ENCODE measurements around the gene DOCK4.

The DOCK4 gene

DNA sequence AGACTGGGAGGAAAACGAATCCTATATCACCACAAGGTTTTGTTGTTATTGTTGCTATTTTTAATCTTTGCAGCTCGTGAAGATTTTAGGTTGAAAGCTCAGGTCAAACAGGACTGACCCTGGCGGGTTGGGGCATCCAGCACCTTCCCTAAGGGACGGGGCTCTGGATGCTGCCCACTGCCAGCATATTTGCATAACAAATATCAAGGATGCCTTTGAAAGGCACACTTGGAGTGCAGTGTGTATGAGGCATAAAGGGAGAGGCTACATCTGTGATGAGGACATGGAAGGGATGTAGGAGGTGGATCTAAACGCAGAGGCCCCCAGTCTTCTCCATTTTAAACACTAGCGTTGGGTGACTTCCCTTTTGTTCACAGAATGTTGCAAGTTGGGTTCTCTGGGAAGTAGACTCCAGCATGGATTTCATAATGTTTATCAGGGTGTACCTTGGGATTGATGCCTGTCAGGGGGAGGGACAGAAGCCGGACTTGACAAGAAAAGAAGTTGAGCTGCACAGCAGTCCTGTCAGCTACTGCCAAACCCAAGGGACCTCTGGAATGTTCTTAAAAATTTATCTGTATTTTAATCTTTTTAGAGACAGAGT, 462.9 kb downstream of the DOCK4 start:
- H3K9ac ChIP-seq (ENCODE audit: low read depth, low read length, poor library complexity, severe bottlenecking), result no peak overlapping the region
- H3K4me3 ChIP-seq (ENCODE audit: low read length, poor library complexity, severe bottlenecking), result no peak overlapping the region
- H3K9me3 ChIP-seq (ENCODE audit: insufficient read depth, low read depth, low read length), result no peaks in the 10 kb centered on the region
- no peak overlapping the region for H3K4me2 ChIP-seq (ENCODE audit: low read depth, low read length, poor library complexity, severe bottlenecking)
- no peak for TF ChIP-seq EZH2phosphoT487 (IDR thresholded peaks at IDR 0.05; ENCODE audit: borderline replicate concordance)
- TF ChIP-seq, protein P1, sequence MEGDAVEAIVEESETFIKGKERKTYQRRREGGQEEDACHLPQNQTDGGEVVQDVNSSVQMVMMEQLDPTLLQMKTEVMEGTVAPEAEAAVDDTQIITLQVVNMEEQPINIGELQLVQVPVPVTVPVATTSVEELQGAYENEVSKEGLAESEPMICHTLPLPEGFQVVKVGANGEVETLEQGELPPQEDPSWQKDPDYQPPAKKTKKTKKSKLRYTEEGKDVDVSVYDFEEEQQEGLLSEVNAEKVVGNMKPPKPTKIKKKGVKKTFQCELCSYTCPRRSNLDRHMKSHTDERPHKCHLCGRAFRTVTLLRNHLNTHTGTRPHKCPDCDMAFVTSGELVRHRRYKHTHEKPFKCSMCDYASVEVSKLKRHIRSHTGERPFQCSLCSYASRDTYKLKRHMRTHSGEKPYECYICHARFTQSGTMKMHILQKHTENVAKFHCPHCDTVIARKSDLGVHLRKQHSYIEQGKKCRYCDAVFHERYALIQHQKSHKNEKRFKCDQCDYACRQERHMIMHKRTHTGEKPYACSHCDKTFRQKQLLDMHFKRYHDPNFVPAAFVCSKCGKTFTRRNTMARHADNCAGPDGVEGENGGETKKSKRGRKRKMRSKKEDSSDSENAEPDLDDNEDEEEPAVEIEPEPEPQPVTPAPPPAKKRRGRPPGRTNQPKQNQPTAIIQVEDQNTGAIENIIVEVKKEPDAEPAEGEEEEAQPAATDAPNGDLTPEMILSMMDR (conservative IDR thresholded peaks at IDR 0.05; ENCODE audit: low read length), result no peak
- no peaks in the 10 kb centered on the region for H3F3A ChIP-seq (ENCODE audit: low read depth)
- no peaks in the 10 kb centered on the region for H4K20me1 ChIP-seq (ENCODE audit: insufficient read depth, low read length, poor library complexity, severe bottlenecking)
- no peaks in the 10 kb centered on the region for H3K9me2 ChIP-seq (replicated peaks; ENCODE audit: low read depth, low read length)
- no peaks in the 10 kb centered on the region for H3K79me2 ChIP-seq (ENCODE audit: insufficient read depth, low read length)
- H2AFZ ChIP-seq (ENCODE audit: low read length), result no peak overlapping the region
- H3K27me3 ChIP-seq (ENCODE audit: insufficient read depth, low read length, poor library complexity, severe bottlenecking), result no peaks in the 10 kb centered on the region
- H3K36me3 ChIP-seq (ENCODE audit: insufficient read depth, low read length), result no peaks in the 10 kb centered on the region
- H3K4me1 ChIP-seq (ENCODE audit: insufficient read depth, low read length, poor library complexity, severe bottlenecking), result peaks cover 6% of the 10 kb centered on the region

DNA sequence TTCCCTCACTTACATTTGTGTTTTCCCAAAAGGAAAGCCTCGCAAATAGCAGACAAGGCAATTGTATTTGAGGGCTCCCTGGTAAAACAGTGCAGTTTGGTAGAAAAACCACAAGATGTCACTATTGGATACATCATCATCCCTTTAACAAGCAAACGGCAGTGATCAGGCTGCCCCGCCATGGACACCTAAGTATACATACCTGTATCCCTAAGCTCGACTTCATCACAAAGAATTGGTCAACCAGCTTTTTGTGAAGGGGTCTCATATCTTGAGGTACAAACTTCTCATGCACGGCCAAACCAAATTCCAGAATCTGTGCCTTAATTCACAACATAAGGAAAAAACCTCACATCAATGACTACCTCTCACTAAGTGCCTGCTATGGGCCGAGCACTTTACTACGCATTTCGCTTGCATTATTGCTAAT, 464.4 kb downstream of the DOCK4 start:
- no peak overlapping the region for H3K4me3 ChIP-seq (ENCODE audit: low read length, poor library complexity, severe bottlenecking)
- H3K27me3 ChIP-seq (ENCODE audit: insufficient read depth, low read length, poor library complexity, severe bottlenecking), result no peaks in the 10 kb centered on the region
- H3K36me3 ChIP-seq (ENCODE audit: insufficient read depth, low read length), result no peaks in the 10 kb centered on the region
- no peaks in the 10 kb centered on the region for H3K9me2 ChIP-seq (replicated peaks; ENCODE audit: low read depth, low read length)
- H2AFZ ChIP-seq (ENCODE audit: low read length), result no peak overlapping the region
- no peak for TF ChIP-seq EZH2phosphoT487 (IDR thresholded peaks at IDR 0.05; ENCODE audit: borderline replicate concordance)
- TF ChIP-seq, protein P1 (conservative IDR thresholded peaks at IDR 0.05; ENCODE audit: low read length), result peak; percentile 79
- H3K79me2 ChIP-seq (ENCODE audit: insufficient read depth, low read length), result no peaks in the 10 kb centered on the region
- no peak overlapping the region for H3K4me2 ChIP-seq (ENCODE audit: low read depth, low read length, poor library complexity, severe bottlenecking)
- no peaks in the 10 kb centered on the region for H3F3A ChIP-seq (ENCODE audit: low read depth)
- H4K20me1 ChIP-seq (ENCODE audit: insufficient read depth, low read length, poor library complexity, severe bottlenecking), result no peaks in the 10 kb centered on the region
- peaks cover 6% of the 10 kb centered on the region for H3K4me1 ChIP-seq (ENCODE audit: insufficient read depth, low read length, poor library complexity, severe bottlenecking)
- H3K9ac ChIP-seq (ENCODE audit: low read depth, low read length, poor library complexity, severe bottlenecking), result no peak overlapping the region
- H3K9me3 ChIP-seq (ENCODE audit: insufficient read depth, low read depth, low read length), result no peaks in the 10 kb centered on the region

DNA sequence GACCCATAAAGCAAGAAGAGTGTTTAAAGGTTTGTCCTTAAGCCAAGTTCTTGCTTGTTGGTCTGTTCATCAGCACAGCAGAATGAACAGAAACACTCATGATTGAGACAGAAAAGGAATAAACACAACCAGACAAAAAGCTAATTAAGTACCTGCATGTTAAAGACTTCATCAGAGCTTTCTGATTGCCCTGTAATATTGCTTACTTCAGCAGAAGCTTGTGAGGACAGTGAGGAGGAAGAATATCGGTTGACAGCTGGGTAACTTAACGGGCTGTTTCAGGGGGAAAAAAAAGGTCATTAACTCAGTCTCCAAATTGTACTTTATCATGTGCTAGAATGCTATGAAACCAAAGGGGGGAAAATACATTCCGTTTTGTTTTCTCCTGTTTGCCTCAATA, 465.3 kb downstream of the DOCK4 start:
- TF ChIP-seq EZH2phosphoT487 (IDR thresholded peaks at IDR 0.05; ENCODE audit: borderline replicate concordance), result no peak
- TF ChIP-seq, protein P1 (conservative IDR thresholded peaks at IDR 0.05; ENCODE audit: low read length), result no peak
- no peaks in the 10 kb centered on the region for H3K9me3 ChIP-seq (ENCODE audit: insufficient read depth, low read depth, low read length)
- no peaks in the 10 kb centered on the region for H3F3A ChIP-seq (ENCODE audit: low read depth)
- no peak overlapping the region for H3K4me2 ChIP-seq (ENCODE audit: low read depth, low read length, poor library complexity, severe bottlenecking)
- H3K36me3 ChIP-seq (ENCODE audit: insufficient read depth, low read length), result no peaks in the 10 kb centered on the region
- H3K4me1 ChIP-seq (ENCODE audit: insufficient read depth, low read length, poor library complexity, severe bottlenecking), result peaks cover 6% of the 10 kb centered on the region
- H4K20me1 ChIP-seq (ENCODE audit: insufficient read depth, low read length, poor library complexity, severe bottlenecking), result no peaks in the 10 kb centered on the region
- H3K27me3 ChIP-seq (ENCODE audit: insufficient read depth, low read length, poor library complexity, severe bottlenecking), result no peaks in the 10 kb centered on the region
- H2AFZ ChIP-seq (ENCODE audit: low read length), result 0 out of 2 replicates have a peak overlapping the region, but pooled peaks have one; percentile 20
- H3K79me2 ChIP-seq (ENCODE audit: insufficient read depth, low read length), result no peaks in the 10 kb centered on the region
- no peak overlapping the region for H3K4me3 ChIP-seq (ENCODE audit: low read length, poor library complexity, severe bottlenecking)
- H3K9ac ChIP-seq (ENCODE audit: low read depth, low read length, poor library complexity, severe bottlenecking), result no peak overlapping the region
- H3K9me2 ChIP-seq (replicated peaks; ENCODE audit: low read depth, low read length), result no peaks in the 10 kb centered on the region
